Stimulated activated CD4-positive, alpha-beta T cell treated with anti-CD3 and anti-CD28 coated beads, Interleukin-4, amount 100 ng/mL, for 1 hour (primary cell): ENCODE data around the gene ZNF467.

Experiments used
- DNase-seq: peaks from one replicate; pipeline ENCODE4 v3.0.0-alpha.2; 2020

The ZNF467 gene, protein sequence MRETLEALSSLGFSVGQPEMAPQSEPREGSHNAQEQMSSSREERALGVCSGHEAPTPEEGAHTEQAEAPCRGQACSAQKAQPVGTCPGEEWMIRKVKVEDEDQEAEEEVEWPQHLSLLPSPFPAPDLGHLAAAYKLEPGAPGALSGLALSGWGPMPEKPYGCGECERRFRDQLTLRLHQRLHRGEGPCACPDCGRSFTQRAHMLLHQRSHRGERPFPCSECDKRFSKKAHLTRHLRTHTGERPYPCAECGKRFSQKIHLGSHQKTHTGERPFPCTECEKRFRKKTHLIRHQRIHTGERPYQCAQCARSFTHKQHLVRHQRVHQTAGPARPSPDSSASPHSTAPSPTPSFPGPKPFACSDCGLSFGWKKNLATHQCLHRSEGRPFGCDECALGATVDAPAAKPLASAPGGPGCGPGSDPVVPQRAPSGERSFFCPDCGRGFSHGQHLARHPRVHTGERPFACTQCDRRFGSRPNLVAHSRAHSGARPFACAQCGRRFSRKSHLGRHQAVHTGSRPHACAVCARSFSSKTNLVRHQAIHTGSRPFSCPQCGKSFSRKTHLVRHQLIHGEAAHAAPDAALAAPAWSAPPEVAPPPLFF

DNA sequence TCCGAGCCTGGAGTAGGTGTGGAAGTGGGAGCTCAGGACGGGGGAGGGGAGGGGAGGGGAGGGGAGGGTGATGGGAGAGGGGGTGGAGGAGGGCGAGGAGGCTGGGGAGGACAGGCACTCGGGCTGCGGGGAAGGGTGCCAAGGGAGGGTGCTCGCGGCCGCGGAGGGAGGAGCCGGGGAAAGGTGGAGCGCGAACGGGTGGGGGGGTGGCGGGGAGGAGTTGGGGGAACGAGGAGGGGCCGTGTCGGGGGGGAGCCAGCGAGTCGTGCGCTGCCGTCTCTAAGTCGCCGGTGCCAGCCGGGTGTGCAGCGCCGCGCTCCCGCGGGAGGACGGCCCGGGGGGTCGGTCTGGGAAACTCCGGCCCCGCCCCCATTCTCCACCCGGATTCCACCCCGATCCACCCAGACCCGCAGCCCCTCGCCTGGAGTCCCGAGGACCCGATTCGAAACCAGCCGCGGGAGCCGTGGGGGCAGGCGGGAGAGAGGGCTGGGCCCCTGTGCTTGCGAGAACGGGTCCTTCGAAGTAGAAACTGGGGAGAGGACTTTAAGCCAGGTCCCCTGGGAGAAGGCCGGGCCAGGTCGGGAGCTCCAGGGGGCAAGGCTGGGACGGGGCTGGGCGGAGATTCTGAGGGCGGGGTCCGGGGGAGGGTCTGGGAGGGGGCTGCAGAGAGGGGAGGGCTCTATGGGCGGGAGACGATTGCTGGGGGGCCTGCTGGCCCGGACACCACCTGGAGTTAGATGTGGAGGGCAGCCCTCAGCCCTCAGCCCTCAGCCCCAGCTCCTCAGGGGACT is at the start of gene ZNF467:
Gene ZNF467, minus strand, starts transcription at position 143 of the 791 bp plus-strand sequence. CDS start 2,556 bp downstream, outside the sequence.
- DNase-seq: peak; percentile 47

DNA sequence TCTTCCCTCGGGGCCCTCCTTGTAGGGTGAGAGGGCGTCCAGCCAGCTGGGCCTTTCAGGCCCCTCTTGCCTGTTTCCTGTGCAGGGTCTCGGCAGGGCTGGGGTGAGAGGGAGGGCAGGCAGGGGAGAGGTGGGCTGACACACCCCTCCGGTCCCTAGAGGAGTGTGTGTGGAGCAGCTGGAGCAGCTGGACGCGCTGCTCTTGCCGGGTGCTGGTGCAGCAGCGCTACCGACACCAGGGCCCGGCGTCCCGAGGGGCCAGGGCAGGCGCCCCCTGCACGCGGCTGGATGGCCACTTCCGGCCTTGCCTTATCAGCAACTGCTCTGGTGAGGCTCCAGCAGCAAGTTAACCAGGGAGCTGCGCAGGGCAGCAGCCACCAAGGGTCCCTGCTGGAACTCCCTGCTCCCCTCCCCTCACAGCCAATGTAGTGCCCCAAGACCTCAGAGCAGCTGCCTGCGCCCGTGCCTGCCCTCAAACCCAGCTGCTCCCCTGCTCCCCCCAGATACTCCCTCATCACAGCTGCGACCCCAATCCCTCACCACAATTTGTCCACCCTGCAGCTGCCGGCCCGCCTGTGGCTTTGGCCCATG is 49.1 kb upstream of the ZNF467 start:
- DNase-seq: no peak

DNA sequence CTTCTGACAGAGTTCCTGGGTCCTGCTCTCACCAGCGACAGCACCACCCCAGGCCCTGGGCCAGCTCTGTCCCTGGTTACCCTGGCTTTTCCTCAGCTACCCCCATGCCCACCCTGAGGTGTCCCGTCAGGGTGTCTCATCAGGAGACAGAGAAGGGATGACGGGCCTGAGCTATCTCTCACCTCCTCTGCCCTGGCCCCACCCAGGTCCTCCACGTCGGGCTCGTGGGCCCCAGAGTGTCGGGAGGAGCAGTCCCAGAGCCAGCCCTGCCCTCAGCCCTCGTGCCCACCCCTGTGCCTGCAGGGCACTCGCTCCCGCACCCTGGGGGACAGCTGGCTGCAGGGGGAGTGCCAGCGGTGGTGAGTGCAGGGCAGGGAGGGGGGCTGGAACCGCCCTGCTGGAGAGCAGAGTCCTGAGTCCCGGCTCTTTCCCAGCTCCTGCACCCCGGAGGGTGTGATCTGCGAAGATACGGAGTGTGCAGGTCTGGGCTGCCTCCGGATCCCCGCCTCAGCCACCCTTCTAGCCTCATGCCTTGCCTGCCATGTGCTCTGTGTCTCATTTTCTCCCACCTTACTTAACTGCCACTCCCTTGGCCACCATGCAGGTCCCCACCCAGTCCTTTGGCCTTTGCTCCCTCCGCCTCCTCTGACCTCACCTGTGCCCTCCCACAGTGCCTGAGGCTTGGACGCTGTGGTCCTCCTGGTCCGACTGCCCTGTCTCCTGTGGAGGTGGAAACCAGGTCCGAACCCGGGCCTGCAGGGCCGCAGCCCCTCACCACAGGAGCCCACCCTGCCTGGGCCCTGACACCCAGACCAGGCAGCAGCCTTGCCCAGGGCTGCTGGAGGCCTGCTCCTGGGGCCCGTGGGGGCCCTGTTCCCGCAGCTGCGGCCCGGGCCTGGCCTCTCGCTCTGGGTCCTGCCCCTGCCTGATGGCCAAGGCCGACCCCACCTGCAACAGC is 48.1 kb upstream of the ZNF467 start:
- no peak for DNase-seq

DNA sequence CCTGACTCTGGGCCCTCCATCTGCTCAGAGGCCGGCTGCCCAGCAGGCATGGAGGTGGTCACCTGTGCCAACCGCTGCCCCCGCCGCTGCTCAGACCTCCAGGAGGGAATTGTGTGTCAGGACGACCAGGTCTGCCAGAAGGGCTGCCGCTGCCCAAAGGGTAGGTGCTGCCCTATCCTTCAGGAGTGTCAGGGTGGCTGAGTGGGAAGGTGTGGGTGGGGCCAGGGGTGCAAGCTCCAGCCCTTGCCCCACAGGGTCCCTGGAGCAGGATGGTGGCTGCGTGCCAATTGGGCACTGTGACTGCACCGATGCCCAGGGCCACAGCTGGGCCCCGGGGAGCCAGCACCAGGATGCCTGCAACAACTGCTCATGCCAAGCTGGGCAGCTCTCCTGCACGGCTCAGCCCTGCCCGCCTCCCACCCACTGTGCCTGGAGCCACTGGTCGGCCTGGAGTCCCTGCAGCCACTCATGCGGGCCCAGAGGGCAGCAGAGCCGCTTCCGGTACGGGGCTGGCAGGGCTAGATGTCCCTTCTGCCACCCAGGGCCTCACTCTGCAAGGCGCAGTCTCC is 47.3 kb upstream of the ZNF467 start:
- DNase-seq: no peak

DNA sequence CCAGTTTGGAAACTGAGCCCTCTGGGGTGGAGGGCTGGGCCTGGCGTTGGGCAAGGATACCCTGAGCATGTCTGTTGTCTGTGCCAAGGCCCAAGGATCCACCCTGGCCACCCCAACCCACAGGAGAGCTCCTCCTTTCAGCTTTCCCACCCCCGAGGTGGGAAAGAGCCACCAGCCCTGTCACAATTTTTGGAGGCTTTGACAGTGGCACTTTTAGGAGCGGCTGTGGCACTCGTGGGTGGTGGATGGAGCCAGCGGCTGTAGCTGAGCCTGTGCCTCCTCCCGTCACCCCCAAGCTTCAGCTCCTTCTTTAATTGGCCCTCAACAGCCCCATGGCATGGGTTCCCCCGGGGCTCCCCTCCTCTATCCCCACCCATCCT is 46.6 kb upstream of the ZNF467 start:
- no peak for DNase-seq

DNA sequence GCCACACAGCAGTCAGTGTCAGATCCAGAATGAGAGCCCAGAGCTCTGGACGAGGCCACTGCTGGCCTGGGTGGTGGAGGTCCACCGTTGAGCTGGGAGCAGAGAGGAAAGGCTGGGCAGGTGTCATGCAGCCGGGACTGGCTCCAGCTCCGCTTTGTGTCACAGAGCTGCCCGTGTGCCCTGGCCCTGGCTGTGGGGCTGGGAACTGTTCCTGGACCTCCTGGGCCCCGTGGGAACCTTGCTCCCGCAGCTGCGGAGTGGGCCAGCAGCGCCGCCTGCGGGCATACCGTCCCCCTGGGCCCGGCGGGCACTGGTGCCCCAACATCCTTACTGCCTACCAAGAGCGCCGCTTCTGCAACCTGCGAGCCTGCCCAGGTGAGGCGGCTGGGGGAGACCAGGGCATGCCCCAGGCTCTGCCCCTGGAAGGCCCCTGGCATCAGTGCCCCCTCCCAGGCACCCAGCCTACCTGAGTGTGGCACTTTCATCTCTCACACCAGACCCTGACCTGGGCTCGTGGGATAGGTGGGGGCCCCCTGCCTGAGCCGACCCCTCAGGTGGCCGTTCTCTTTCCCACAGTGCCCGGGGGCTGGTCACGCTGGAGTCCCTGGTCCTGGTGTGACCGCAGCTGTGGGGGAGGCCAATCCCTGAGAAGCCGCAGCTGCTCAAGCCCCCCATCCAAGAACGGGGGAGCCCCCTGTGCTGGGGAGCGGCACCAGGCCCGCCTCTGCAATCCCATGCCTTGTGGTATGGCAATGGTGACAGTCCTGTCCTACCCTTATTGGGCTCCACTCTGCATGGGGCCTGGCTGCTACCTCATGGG is 46.0 kb upstream of the ZNF467 start:
- no peak for DNase-seq

DNA sequence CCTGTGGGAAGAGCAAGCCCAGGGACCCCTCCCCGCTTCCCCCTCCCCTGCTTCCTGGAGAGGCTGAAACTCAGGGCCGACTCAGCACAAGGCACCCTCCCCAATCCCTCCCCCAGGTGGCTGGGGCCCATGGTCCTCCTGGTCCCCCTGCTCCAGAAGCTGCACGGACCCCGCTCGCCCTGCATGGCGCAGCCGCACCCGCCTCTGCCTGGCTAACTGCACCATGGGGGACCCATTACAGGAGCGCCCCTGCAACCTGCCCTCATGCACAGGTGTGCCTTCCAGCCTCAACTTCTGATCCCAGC is 45.1 kb upstream of the ZNF467 start:
- DNase-seq: no peak

DNA sequence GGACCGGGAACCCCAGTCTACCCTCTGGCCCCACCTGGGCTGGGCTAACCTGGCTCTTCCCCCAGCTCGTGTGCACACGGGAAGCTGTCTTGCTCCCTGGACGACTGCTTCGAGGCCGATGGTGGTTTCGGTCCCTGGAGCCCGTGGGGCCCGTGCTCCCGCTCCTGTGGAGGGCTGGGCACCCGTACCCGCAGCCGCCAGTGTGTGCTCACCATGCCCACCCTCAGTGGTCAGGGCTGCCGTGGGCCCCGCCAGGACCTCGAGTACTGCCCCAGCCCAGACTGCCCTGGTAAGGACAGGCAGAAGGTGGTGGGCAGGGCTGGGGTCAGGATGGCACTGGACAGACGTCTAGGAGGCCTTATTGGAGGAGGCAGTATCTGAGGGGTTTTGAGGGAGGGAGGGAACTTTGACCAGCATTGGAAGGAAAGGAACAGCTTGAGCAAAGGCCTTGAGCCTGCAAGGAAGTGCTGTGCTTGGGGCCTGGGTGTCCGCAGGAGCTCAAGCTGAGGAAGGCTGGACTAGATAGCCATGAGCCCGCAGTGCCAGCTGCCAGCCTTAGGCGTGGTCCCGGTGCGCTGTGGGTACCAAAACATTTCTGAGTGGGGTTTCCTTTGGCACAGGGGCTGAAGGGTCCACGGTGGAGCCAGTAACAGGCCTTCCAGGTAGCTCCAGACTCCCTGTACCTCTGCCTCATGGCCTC is 44.6 kb upstream of the ZNF467 start:
- no peak for DNase-seq

DNA sequence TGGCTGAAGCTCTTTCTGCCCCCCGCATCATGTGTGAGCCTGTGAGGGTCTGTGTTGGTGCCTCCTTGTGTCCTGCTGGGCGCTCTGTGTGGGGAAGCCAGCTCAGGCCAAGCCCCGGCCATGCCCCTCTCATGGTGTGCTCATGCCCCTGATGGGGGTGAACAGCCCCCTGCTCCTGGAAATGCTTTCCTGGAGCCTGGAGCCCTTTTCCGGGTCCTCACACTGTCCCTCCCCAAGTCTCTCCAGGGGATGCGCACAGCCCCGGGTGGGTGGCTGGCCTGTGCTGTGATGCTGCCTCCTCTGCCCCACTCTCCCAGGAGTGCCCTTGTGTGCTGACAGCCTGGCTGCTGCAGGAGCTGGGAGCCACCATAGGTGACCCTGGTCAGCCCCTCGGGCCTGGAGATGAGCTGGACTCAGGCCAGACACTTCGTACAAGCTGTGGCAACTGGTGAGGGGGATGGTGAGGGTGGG is 43.9 kb upstream of the ZNF467 start:
- DNase-seq: no peak

DNA sequence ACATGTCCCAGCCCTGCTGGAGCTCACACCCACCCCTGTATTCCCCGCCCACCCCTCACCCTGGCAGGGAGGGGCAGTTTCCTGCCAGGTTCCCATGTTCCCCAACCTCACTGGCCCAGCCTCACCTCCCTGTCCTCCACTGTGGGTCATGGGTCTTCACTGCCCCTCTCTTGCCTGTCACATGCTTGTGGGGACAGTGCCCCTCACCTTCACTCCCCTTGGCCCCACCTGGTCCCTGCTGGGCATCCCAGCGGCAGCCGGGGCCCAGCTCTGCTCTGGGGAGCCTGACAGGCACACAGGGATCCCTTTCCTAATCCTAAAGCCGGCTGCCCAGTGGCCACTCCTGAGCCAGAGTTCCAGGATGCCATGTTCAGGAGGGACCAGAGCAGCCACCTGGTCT is 43.4 kb upstream of the ZNF467 start:
- no peak for DNase-seq

DNA sequence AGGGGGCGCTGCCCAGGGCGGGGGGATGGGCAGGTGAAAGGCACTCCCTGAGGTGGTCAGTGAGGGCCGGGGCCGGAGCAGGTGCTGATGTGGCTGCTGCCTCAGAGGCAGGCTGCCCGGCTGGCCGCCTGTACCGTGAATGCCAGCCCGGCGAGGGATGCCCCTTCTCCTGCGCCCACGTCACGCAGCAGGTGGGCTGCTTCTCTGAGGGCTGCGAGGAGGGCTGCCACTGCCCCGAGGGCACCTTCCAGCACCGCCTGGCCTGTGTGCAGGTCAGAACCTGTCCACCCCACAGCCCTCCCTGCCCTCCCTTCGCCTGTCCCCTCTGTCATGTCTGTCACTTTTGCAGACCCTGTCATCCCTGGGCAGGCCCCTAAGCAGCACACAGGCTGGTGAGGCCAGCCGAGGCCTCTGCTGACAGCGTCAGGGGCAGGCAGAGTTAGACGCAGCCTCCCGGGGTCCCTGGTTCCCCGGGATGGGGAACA is 42.9 kb upstream of the ZNF467 start:
- no peak for DNase-seq

DNA sequence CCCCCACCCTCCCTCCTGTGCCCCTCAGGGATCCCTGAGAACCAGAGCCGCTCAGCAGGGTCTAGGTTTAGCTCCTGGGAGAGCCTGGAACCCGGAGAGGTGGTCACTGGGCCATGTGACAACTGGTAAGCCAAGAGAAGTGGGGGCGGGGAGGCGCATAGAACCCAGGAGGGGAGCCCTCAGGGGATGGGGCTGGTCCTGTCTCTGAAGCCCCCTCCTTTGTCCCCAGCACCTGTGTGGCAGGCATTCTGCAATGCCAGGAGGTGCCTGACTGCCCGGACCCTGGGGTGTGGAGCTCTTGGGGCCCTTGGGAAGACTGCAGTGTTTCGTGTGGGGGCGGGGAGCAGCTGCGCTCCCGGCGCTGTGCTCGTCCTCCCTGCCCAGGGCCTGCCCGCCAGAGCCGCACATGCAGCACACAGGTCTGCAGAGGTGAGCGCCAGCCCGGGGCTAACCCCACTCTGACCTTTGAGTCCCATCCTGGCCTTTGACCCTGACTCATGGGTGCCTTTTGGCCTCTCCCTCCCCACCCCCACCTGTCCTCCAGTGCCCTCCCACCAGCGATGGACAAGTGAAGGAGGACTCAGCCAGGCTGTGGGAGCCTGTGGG is 42.4 kb upstream of the ZNF467 start:
- no peak for DNase-seq

DNA sequence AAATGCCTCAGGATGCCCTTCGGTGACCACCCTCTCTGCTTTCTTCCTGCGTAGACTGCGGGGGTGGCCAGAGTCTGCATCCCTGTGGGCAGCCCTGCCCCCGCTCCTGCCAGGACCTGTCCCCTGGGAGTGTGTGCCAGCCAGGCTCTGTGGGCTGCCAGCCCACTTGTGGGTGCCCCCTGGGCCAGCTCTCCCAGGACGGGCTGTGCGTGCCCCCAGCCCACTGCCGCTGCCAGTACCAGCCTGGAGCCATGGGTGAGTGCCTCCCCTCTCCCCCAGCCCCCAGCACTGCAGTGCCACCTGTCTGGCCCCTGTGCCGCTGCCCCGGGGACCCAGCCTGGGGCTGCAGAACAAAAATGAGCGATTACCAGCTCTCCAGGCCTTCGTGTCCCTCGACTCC is 41.7 kb upstream of the ZNF467 start:
- no peak for DNase-seq

DNA sequence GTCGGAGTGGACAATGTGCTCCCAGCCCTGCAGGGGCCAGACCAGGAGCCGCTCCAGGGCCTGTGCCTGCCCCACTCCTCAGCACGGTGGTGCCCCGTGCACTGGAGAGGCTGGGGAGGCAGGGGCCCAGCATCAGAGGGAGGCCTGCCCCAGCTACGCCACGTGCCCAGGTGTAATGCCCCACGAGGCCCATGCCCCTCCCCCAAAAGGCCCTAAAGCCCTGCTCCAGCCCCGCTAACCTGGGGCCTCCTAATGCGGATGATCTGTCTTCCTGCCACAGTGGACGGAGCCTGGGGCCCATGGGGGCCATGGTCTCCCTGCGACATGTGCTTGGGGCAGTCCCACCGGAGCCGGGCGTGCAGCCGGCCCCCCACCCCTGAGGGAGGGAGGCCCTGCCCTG is 41.1 kb upstream of the ZNF467 start:
- no peak for DNase-seq

DNA sequence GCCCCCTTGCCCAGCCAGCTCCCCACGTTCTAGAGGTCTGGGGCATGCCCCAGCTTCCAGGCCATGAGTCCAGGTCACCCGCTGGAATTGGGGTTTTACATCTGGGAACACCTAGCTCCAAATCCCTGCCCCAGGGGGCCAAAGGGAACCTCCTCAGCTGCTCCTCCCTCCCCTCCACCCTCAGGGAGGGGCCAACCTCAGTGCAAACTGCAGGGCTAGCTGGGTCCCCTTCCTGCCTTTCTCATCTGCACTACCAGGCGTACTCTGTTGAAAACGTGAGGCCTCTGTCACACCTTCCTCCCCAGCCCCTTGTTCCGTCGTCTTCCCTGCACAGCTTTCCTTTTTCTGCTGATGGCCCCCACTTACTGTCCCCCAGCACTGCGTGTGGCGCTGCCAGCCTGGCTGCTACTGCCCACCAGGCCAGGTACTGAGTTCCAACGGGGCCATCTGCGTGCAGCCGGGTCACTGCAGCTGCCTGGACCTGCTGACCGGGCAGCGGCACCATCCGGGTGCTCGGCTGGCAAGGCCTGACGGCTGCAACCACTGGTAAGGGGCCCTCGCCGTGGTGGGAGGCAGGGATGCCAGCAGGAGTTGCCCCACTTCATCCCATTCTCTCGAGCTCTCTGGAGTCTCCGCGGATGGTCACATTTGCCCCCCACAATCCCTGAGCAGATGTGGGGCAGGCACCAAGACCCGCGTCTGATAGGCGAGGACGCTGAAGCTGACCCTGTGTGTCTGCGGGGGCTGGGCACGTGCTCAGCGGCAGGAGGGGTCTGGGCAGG is 40.1 kb upstream of the ZNF467 start:
- DNase-seq: no peak

DNA sequence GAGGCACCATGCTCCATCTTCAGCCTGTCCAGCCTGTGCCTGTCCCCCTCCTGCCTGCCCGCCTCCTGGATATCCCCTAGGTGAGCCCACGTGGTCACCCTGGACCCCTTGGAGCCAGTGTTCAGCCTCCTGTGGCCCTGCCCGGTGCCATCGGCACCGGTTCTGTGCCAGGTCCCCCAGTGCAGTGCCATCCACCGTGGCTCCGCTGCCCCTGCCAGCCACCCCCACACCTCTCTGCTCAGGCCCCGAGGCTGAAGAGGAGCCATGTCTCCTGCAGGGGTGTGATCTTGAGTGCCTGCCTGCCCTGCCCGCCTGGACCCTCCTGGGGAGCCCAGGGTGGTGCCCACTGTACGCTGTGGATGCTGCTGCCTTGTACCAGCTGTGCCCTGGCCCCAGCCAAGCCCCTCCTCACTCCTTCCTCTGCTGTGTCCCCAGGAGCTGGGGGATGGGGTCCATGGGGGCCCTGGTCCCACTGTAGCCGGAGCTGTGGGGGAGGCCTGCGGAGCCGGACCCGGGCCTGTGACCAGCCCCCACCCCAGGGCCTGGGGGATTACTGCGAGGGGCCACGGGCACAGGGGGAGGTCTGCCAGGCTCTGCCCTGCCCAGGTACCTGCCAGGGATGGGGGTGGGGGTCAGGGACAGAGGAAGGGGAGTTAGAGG is 38.6 kb upstream of the ZNF467 start:
- DNase-seq: no peak

DNA sequence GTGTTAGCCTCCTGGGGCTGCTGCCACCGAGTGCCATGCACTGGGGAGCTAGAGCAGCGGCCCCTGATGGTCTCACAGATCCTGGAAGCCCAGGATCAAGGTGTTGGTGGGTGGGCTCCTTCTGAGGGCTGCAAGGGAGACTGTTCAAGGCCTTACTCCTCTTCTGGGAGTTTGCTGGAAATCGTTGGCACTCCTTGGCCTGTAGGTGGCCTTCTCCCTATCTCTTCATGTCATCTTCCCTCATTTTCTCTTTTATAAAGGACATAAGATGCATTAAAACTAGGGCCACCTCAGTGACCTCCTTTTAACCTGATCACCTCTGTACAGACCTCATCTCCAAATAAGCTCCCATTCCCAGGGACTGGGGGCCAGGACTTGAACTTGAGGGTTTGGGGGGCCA is 37.8 kb upstream of the ZNF467 start:
- DNase-seq: no peak

DNA sequence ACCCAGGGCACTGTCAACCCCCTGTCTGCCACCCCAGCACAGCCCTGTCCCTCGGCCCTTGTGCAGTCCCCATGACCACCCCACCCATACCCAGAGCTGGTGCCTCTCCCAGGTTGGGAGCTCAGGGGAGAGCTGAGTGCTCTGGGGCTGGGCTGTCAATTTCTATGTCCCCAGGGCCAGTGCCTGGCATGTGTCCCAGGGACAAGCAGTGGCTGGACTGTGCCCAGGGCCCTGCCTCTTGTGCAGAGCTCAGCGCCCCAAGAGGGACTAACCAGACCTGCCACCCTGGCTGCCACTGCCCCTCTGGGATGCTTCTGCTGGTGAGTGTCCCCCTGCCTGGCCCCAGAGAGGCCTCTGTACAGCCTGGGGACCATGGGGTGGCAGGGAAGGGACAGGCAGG is 35.8 kb upstream of the ZNF467 start:
- no peak for DNase-seq
